Measurements from ENCODE around the gene TBC1D7.

TBC1D7 gene

GRCh38 chr6:13318821-13319220, 9.5 kb downstream of the TBC1D7 start:
- no peak for DNase-seq

DNA sequence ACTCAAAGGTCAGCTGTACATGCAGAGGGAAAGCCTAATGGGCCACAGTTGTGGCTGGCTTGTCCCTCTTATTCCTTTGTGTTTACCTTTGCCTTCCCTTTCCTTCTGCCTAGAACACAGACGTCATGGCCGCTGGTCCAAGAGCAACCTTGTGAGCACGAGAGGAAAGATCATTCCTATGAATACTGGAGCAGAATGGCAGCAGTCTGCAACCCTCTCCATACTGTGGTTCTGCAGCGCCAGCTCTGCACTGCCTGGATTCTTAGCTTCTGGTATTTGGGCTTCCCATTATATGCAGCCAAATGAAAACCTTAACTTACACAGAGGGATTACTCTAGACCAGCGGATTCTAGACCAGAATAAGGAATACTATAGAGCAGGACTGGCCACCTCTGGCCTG, 12.4 kb downstream of the TBC1D7 start:
- no peak for DNase-seq

GRCh38 chr6:13314806-13315205, 13.5 kb downstream of the TBC1D7 start:
- no peak for DNase-seq

GRCh38 chr6:13311155-13311554, 17.2 kb downstream of the TBC1D7 start:
- no peak for DNase-seq

- no peak for DNase-seq
Measured at GRCh38 chr6:13308332-13308731, 20.0 kb downstream of the TBC1D7 start.

- DNase-seq: peak; percentile 52
Measured at GRCh38 chr6:13307508-13307995, 20.8 kb downstream of the TBC1D7 start.

DNA sequence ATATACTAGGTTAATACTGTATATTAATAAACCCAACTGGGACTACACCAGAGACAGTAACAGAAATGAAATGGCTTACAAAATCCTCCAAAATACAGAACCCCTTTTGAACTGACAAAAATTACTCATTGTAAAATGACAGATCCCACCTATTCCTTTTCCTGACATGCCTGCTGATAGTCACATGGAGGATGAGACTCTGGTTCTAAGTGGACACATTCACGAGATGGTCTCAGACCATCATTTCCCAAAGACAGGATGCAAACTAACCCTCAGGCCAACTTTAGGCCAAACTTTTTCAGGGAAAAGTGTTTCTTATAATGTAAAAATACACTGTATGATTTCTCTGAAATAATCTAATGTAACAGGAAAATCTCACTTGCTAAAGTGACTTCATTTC, 22.5 kb downstream of the TBC1D7 start:
- DNase-seq: no peak

- DNase-seq: no peak
Measured at GRCh38 chr6:13305288-13305687, 23.0 kb downstream of the TBC1D7 start.

DNA sequence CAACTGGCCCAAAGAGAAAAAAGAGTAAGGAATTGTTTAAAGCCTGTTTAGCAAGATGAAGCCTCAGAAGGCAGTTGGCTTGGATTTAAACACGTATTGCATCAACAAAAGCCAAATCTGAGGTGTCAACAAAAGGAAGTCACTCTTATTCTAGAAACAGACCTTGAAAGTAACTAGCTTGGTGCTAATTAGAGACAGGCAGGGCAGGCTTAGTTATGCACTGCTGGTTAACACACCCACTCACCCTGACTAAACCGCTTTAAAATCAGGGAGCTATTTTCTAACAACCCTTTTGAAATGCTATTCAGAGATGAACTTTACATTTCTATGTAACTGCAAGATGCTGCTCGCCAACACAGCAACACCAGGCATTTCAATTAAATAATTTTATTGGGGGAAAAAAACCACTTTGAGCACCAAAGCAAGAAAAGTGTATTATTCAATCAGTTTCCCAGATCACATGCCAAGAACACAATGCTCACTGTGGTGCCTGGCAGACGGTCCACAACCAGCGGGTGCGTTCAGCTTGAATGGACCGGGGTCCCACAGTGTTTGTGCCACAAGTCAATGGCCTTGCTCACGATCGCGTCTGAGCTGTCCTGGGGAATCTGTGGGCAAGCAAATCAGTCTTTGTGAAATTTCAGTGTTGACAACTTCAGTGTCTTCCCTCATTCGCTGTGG, 23.6 kb downstream of the TBC1D7 start:
- DNase-seq: no peak

DNA sequence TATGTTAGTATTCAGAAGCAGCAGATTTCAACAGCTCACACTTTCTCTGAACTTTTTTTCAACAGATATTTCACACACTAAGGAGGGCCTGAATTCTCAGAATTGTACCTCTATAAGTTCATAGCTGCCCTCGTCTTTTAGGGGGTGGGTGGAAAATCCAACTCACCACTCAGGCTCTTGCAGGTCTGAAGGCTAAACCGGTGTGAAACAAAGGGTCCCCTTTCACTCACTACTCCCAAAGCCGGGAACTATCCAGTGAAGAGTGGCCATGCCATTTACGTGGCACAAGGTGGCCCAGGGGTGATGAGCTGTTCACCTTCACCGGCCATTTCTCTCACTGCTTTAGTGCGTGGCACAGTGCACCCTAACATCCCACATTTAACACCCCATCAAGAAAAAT, 24.2 kb downstream of the TBC1D7 start:
- DNase-seq: no peak

DNA sequence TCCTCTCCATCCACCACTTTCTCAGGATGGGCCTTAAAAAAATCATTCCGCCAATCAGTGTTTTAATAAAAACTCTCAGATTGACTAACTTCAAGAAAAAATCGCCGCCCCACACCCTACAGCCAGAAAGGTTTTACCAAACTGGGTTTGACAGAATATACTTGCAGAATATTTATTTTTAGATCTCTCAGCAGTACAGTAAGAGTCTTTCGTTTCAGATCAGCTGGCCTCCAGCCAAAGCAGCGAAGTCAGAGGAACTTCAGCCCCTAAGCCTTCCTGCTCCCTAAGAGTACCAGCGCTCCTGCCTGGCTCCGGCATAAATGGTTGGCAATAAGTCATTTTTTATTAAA, 24.7 kb downstream of the TBC1D7 start:
- DNase-seq: peak; percentile 46

DNA sequence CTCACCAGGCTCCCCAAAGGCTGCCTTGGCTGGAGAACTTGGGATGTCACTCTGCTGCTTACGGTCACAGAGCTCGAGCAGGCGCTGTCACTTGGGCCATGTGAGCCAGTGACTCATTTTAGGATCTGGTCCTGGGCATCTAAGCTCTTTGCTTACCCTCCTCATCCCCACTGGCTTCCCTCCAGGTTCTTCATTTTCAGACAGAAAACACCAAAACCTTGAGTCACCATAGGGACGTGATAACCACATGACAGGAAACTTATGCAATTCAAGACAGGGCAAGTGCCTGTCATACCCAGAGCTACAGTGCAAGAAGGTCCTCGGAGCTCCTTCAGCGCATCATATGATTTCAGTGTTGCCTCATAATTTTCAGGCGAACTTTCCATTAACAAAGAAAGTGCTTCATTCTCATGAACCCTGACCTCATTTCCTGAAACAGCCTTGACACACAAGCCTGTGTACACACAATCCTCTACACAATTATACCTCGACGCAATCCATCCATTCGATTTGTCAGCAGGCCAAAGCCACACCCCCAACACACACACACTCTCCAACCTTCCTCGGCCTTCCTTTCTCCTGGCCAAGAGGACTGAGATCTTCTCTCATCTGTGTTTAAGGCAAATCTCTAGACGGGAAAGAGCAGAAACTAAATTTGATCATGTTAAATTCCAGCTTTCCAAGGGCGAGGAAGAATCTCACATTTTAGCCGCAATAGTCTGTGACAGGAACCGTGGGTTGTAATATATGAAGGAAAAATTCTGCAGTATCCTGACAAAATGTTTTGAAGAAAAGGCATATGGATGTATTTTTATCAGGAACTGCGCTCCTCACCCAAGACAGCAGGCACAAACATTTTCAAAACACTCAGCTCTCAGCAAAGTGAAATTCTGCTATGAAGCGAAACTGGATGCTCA, 25.3 kb downstream of the TBC1D7 start:
- peak; percentile 85 for DNase-seq

DNA sequence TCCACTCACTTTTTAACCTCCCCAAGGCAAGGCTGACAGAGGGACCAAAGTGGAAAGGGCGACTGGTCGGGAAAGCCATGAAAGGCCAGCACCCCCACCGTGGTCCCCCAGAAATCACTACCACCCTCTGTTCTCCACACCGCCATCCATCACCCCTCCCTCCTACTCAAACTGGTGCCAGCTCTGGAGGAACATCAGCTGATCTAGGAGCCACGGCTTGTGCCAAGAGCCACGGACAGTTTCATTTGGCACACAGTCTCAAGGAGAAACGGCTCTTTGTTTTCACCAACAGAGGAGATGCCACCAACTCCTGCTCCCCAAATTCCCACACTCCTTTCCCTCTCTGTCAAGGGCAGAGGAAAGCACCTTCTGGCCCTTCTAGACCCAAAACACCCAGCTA, 26.0 kb downstream of the TBC1D7 start:
- no peak for DNase-seq

GRCh38 chr6:13300643-13301590, 27.4 kb downstream of the TBC1D7 start:
- no peak for DNase-seq

GRCh38 chr6:13299918-13300317, 28.4 kb downstream of the TBC1D7 start:
- no peak for DNase-seq

DNA sequence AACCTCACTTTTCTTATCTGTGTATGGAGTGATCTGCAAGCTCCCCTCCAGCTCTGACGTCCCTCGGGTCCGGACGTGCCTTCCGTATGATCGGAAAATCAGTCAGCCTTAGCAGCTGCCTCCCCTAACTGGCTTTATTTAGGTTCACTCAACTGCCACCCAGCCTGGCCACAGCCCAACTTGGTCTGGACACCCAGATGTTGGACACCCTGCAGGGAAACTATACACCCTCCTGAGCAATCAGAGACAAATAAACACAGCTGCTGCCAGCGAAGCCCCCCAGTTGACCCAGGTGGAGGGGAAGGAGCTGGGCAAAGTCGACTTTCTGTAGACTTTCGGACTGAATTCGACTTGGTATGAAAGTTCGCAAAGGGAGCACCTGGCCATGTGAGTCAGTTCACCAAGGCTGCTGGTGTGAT, 28.9 kb downstream of the TBC1D7 start:
- DNase-seq: peak; percentile 48

DNA sequence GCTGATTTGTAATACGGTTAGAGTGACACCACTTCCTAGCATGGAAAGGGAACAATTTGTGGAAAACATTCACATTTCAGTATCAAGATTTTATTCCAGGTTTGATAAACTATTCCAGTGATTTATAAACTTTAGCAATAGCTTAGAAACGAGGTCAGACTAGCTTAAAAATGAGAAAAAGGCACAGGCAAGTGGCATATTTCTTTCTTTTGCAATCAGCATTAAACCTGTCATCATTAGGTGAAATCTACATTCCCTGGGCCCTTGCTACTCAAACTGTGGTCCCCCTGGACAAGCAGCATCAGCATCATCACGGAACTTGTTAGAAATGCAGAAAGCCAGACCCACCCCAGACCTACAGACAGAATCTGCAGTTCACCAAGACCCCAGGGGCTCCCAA, 29.9 kb downstream of the TBC1D7 start:
- DNase-seq: no peak

DNA sequence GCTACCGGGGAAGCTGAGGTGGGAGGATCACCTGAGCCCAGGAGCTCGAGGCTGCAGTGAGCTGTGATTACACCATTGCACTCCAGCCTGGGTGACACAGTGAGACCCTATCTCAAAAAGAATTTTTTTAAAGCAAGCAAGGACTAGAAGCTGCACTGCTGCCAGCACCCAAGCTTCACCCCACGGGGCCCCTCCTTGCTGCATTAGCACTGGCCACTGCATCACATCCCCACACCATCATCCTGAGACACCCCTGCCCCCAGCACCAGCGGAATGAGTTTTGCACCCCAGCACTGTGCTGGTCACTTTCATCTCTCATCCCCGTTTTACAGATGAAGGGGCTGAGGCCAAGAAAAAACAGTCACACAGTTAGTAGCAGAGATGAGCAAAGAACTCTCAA, 30.9 kb downstream of the TBC1D7 start:
- DNase-seq: no peak

DNA sequence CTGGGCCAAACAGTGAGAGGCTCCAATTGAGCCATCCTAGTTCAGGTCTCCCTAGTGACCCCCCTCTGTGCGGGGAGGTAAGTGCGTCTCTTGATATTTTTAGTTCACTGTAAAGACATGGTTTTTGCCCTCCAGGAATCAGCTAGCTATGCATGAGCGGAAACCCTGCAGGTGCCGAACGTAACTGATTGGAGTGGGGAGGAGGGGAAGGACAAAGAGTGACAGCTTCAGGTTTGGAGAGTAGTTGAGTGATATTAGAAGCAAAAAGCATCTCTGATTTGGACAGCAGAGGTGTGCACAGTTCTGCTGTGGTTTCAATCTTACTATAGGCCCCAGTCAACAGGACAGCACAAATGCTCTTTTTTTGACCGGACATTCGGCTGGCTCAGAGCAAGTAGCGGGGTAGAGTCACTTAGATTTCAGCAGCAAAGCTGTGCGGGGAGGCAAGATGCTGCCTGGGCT, 31.8 kb downstream of the TBC1D7 start:
- no peak for DNase-seq

GRCh38 chr6:13295576-13295975, 32.8 kb downstream of the TBC1D7 start:
- DNase-seq: no peak

- DNase-seq: no peak
Measured at GRCh38 chr6:13294499-13295069, 33.8 kb downstream of the TBC1D7 start.

- DNase-seq: no peak
Measured at GRCh38 chr6:13292774-13293173, 35.6 kb downstream of the TBC1D7 start.

DNA sequence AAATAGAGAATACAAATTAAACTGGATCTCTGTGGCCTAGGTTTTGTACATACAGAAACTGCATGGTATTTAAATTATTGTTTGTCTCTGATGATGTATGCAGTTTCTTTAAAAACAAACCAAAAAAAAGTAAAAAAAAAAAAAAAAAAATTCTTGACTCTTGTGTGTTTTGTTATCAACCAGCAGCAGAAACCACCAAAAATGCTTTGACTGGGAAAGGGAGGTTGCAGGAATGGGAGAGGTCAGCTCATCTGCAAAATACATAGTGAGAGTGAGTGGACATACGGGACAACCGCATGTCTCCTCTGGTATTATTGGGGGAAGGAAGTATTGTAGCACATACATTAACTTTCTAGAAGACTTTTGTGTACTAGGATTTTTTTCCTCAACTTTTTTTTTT, 38.0 kb downstream of the TBC1D7 start:
- DNase-seq: no peak

All from CD4-positive, alpha-beta T cell treated with Interferon gamma for 1 hour (primary cell).